T-helper 22 cell (primary cell): ENCODE measurements around the gene NFKBIE.
"Not testable (repeated sequence)": the region's sequence is repeated elsewhere in the genome, so short reads cannot be mapped to it uniquely, and the experiment has no call there.

Source experiments
- DNase-seq: peaks from one replicate; pipeline ENCODE4 v3.0.0-alpha.2; 2020; ENCODE audit warnings: low read depth

NFKBIE gene

GRCh38 chr6:44245912-44246662, 19.3 kb downstream of the NFKBIE start:
- peak; percentile 61 for DNase-seq

DNA sequence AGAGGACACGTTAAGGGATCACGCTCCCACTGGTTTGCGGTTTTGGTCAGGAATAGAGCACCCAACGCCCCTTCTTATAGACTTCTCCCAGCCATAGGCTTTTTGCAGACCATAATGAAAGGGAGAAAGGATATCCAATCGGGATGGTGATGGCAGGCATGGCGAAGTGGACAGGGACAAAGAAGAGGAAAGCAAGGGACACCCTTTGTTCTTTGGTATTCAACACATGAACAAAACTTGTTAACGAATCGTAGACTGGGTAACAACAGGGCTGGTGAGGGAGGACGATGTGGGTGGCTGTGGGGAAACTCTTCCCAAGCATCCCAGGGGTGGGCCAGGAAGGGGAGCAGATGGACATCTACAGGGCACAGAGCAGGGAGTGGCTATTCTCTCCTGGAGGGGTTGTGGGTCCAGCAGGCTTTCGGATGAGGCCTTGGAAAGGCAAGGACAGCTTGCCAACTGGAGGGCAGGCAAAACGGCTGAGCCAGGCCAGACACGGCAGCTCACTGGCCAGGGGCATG, 19.9 kb downstream of the NFKBIE start:
- no peak for DNase-seq

DNA sequence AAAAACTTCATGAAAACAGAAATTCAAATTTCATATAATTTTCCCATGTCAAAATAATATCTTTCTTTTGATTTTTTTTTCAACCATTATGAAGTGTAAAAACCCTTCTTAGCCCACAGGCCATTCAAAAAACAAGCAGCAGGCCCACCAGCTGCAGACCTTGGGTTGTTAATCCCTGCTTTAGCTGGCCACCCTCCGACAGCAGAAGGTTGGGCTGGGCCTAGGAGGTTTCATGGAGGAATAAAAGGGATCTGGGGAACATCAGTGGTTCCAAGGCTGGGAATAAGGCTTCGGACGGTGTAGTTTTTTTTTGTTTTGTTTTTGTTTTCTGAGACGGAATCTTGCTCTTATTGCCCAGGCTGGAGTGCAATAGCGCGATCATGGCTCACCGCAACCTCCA, 22.0 kb downstream of the NFKBIE start:
- DNase-seq = no peak

DNA sequence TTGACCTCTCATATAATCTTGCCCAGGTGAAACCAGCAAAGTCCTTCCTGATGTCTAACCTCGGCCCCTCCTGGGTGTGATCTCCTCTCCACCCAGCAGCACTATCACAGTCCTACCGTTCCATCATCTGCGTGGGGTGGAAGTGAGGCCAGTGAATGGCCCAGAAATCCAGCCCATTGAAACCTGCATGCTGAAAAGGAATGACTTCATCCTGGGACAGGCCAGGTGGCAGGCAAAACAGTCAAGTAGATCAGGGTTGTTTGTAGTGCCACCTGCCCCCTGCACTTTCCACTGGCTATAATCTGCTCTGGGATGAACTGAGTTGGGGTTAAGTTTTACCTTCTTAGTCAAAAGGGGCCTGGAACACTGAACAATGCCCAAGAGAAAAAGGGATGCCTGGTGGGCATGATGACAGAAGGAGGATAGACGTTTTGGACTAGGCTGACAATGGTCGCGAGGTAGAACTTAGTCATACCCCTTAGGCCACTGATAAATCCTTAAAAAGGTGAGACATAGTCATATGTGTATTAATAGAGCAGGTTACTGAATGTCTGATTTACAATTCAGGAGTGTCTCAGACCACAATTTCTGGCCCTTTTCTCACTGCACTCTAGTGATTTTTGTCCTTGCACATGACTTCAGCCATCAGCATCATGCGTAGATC, 26.5 kb downstream of the NFKBIE start:
- DNase-seq = no peak

GRCh38 chr6:44237813-44238433, 27.4 kb downstream of the NFKBIE start:
- DNase-seq = peak; percentile 54

DNA sequence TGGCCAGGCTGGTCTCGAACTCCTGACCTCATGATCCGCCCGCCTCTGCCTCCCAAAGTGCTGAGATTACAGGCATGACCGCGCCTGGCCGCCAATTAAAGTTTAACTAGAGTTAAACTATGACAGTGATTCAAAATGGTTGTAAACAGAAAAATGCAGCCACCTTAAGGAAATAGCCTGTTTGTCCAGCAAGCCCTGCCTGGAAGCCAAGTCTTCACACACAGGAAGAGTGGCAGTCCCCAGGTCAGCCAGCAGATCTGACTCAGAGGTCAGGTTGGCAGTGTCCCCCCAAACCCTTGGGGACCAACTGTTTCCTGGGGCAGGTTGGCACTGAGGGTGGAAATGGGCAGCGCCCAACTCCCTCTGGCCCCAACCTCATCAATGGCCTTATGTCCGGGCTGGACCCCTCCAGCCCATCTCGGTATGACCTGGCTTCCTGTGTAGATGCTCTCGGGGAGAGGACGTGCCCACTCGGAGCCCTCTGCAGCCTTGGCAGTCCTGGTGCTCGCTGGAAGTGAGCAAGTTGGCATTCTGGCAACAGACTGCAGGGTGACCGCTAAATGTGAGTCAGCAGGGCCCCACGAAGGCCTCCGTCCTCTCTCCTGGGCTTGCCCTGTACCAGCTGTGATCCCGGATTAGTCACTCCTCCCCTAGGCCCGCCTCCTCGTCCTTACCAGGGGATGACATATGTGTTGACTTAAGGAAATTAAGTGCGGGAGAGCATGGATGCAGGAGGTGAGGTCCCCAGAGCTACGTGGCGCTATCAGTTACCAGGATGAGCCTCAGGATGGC, 28.1 kb downstream of the NFKBIE start:
- DNase-seq = peak; percentile 58

GRCh38 chr6:44235891-44236516, 29.3 kb downstream of the NFKBIE start:
- no peak for DNase-seq

- DNase-seq = no peak
These were observed 30.1 kb downstream of the NFKBIE start for GRCh38 chr6:44235269-44235668.

- DNase-seq = no peak
These were observed 31.0 kb downstream of the NFKBIE start for GRCh38 chr6:44234101-44235025.

GRCh38 chr6:44233567-44234100, 31.7 kb downstream of the NFKBIE start:
- no peak for DNase-seq

DNA sequence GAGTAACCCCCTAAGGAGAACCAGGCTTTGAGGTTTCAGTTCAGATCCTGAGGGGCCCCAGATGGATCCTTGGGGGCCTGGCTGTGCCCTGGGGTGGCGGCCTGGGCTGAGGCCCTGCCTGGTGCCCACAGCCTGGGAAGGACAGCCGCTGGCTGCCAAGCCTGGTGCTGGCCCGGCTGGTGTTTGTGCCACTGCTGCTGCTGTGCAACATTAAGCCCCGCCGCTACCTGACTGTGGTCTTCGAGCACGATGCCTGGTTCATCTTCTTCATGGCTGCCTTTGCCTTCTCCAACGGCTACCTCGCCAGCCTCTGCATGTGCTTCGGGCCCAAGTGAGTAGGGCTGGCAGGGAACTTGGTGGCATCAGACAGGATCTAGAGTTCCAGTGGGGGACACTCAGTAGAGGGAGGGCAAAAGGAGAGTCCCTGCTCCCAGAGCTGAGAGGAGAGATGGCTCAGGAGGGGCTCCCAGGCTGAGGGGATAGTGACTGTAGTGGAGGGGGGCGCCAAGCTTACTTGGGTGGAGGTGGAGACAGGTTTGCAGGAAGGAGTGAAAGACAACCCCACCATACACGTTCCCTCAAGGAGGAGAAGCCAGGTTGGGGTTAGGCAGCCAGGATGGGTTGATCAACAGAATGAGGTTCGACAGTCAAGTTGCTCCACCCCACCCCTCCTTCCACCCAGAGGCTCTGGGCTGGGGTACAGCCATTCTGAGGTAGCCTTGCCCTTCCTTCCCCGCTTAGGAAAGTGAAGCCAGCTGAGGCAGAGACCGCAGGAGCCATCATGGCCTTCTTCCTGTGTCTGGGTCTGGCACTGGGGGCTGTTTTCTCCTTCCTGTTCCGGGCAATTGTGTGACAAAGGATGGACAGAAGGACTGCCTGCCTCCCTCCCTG, 32.4 kb downstream of the NFKBIE start:
- DNase-seq = no peak

GRCh38 chr6:44231426-44231825, 33.9 kb downstream of the NFKBIE start:
- not testable (repeated sequence) for DNase-seq

DNA sequence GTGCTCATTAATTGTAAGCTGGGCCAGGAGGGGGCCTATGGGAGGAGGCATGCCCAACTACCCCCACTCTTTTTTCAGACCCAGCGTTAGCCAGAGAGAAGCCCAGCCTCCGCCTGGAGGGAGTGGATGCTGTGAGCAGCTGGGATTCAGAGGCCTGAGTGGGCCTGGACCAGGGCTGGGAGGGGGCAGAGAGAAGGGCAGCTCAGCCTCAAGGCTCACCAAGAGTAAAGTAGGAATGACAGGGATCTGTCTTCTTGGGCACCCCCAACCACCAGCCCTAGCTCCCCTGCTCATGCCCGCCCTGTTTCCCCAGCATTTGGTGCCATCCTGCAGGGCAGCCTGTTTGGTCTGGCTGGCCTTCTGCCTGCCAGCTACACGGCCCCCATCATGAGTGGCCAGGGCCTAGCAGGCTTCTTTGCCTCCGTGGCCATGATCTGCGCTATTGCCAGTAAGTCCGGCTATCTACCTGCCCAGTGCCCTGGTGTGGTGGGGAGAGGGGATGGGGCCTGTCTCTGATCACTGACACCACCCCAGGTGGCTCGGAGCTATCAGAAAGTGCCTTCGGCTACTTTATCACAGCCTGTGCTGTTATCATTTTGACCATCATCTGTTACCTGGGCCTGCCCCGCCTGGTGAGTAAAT, 35.2 kb downstream of the NFKBIE start:
- DNase-seq = no peak

DNA sequence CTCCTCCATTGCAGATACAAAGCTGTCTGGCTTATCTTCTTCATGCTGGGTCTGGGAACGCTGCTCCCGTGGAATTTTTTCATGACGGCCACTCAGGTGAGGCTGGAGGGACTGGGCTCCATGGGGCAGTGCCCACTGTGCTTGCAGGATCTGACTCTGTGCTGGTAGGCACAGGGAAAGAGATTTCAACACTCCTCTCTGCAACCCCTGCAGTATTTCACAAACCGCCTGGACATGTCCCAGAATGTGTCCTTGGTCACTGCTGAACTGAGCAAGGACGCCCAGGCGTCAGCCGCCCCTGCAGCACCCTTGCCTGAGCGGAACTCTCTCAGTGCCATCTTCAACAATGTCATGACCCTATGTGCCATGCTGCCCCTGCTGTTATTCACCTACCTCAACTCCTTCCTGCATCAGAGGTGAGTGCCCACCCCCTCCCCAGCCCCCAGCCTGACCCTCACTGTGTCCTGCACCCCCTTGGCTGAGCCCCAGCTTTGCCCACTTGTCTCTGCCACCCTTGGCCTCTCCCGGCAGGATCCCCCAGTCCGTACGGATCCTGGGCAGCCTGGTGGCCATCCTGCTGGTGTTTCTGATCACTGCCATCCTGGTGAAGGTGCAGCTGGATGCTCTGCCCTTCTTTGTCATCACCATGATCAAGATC, 35.8 kb downstream of the NFKBIE start:
- no peak for DNase-seq

DNA sequence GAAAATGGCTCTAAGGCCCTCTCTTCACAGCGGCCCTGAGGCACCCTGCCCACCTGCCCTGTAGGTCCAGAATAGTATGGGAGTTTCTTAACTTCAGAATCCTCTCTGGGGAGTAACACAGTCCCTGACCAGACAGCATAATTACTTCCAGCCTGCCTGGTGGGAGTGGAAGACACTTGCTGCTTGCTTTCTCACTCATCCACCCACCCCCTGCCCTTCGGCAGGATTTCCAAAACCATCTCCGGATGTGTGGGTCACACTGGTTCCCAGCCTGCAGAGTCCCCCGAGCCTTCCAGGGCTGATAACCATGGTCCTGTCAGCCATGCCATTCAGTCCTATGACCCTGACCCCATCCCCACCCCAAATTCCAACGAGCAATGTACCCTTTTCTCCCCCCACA, 36.5 kb downstream of the NFKBIE start:
- no peak for DNase-seq

- DNase-seq = no peak
These were observed 36.9 kb downstream of the NFKBIE start for GRCh38 chr6:44228433-44228832.

DNA sequence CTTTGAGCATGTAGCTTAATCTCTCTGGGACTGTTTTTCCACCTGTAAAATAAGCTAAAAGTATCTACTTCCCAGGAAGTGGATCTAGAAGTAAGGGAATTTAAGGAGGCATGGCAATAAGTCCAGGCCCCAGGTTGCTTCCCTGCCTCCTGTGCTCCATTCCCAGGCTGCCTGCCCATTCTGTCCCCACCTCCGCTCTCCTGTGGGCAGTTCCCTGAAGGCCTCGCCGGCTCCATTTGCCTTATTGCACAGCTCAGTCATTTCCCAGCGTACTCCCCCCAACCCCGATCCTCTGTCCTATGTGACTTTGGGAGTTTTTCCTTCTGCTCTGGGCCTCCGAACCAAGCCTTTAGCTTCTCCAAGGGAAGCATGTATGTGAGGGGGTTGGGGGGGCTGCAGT, 37.3 kb downstream of the NFKBIE start:
- no peak for DNase-seq

GRCh38 chr6:44227148-44227793, 38.1 kb downstream of the NFKBIE start:
- no peak for DNase-seq
